Central memory CD8-positive, alpha-beta T cell (primary cell): ENCODE results near the gene FAM107A.

Experiments
- ATAC-seq: fragments of 150-1000 bp; cut with Tn5 transposase; replicated peaks from 2 replicates; pipeline ENCODE4 v1.10.0; 2022; ENCODE audit warnings: mild to moderate bottlenecking, moderate FRiP score, moderate number of reproducible peaks; ENCODE audit not compliant: poor library complexity, severe bottlenecking; ENCODE audit errors: extremely low read depth
- DNase-seq, 2 donors: peaks; one replicate each; pipeline ENCODE4 v3.0.0; 2021; ENCODE audit warnings: low spot score in 2 of 2
- H3K27ac Mint-ChIP-seq: one replicate; pipeline ENCODE4 v1.8.0; 2022; ENCODE audit warnings: low read depth, mild to moderate bottlenecking, moderate library complexity, mixed read lengths
- H3K27me3 Mint-ChIP-seq: one replicate; pipeline ENCODE4 v1.8.0; 2022; ENCODE audit warnings: mixed read lengths
- H3K36me3 Mint-ChIP-seq: one replicate; pipeline ENCODE4 v1.8.0; 2022; ENCODE audit warnings: mild to moderate bottlenecking, moderate library complexity, mixed read lengths; ENCODE audit not compliant: insufficient read depth
- H3K4me1 Mint-ChIP-seq: one replicate; pipeline ENCODE4 v1.8.0; 2022; ENCODE audit warnings: mixed read lengths
- H3K4me3 Mint-ChIP-seq: one replicate; pipeline ENCODE4 v1.8.0; 2022; ENCODE audit warnings: mild to moderate bottlenecking, moderate library complexity, mixed read lengths
- H3K9me3 Mint-ChIP-seq: one replicate; pipeline ENCODE4 v1.8.0; 2022; ENCODE audit warnings: mixed read lengths

Gene FAM107A

DNA sequence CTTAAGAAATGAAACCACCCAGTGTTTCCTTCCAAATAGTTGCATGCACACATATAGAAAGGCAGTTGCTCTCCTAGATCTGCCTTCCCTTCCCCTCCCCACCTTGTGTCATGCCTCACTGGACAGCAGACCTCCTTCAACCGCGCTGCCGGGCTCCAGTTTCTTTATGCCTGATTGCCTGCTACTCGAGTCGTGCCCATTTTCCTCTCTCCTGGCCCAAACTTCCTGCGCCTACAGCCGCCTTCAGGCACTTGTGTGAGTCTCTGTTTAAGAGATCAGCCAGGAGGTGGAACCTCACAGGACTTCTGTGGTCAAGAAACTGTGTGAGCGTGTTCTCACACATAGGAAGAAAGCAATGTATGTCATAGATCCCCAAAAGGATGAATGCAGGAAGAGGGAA is 8.8 kb upstream of the FAM107A start:
- Mint-ChIP-seq H3K27me3 (peaks cover 59% of the 10 kb centered on the region), H3K9me3 (no peaks in the 10 kb centered on the region), H3K36me3 (peaks cover 2% of the 10 kb centered on the region), H3K4me1 (peaks cover 20% of the 10 kb centered on the region), H3K4me3 (peak overlapping the region; percentile 91), H3K27ac (no peak overlapping the region)
- ATAC-seq (no peak), DNase-seq (no peak)

GRCh38 chr3:58585005-58585786 is 8.0 kb upstream of the FAM107A start:
- Mint-ChIP-seq H3K4me1 (peaks cover 20% of the 10 kb centered on the region), H3K4me3 (peak overlapping the region; percentile 91), H3K36me3 (peaks cover 2% of the 10 kb centered on the region), H3K27me3 (peaks cover 59% of the 10 kb centered on the region), H3K9me3 (no peaks in the 10 kb centered on the region), H3K27ac (peak overlapping the region; percentile 59)
- peak in 1 of 2 donors; percentile 18 for DNase-seq
- ATAC-seq: peak; percentile 85

DNA sequence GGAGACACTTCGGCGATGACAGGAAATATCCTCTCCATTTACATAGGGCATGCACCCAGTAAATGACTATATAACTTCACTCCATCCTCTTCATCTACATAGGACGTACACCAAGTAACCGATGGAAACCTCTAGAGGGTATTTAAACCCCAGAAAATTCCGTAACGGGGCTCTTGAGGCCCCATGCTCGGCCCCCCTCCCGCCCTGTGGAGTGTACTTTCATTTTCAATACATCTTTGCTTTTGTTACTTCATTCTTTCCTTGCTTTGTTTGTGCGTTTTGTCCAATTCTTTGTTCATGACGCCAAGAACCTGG is 7.5 kb upstream of the FAM107A start:
- peaks cover 59% of the 10 kb centered on the region for H3K27me3 Mint-ChIP-seq
- H3K36me3 Mint-ChIP-seq: peaks cover 2% of the 10 kb centered on the region
- peak overlapping the region; percentile 91 for H3K4me3 Mint-ChIP-seq
- DNase-seq: no peak
- no peaks in the 10 kb centered on the region for H3K9me3 Mint-ChIP-seq
- H3K4me1 Mint-ChIP-seq: peaks cover 20% of the 10 kb centered on the region
- peak overlapping the region; percentile 59 for H3K27ac Mint-ChIP-seq
- no peak for ATAC-seq

DNA sequence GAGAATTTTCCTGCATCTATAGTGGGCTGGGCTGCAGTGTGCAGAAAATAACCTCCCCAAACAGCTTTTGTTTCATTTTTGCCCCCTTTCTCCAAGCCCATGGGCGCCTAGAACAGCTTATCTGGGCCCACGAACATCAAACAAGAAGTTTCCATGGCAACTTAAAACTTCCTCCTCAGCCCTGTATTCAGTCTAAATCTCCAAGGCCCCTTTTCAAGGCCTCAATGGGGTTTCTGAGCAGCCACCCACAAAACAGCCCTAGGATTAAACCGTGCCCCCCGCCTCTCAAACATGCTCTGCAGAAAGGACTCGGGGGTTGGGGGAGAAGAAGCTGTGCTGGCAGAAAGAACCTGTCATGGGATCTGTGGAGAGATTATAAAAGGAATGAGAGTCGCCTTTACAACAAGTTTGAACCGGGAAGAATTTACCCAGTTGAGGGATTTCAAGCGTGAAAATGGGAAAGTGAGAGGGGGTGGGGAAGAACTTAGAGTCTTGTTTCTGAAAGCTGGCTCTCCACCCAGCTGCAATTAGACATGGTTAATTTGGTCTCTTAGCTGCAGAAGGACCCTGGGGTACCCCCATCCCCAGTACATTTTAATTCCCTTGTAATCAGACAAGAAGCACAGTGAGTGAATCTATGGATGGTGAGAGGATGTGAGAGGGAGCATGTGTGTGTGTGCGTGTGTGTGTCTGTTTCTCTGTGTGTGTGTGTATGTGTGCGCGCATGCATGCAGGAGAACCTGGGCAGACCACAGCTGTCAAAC is 4.3 kb upstream of the FAM107A start:
- H3K27me3 Mint-ChIP-seq: peaks cover 35% of the 10 kb centered on the region
- no peak for DNase-seq
- H3K4me1 Mint-ChIP-seq: peaks cover 20% of the 10 kb centered on the region
- H3K36me3 Mint-ChIP-seq: no peaks in the 10 kb centered on the region
- no peak overlapping the region for H3K27ac Mint-ChIP-seq
- no peak for ATAC-seq
- no peak overlapping the region for H3K4me3 Mint-ChIP-seq
- no peaks in the 10 kb centered on the region for H3K9me3 Mint-ChIP-seq

GRCh38 chr3:58580826-58581327 is 3.7 kb upstream of the FAM107A start:
- Mint-ChIP-seq H3K4me1 (peaks cover 14% of the 10 kb centered on the region), H3K4me3 (no peak overlapping the region), H3K27me3 (peaks cover 29% of the 10 kb centered on the region), H3K27ac (no peak overlapping the region), H3K36me3 (no peaks in the 10 kb centered on the region), H3K9me3 (no peaks in the 10 kb centered on the region)
- ATAC-seq: no peak
- DNase-seq: no peak

GRCh38 chr3:58578873-58579272 is 1.7 kb upstream of the FAM107A start:
- no peaks in the 10 kb centered on the region for H3K9me3 Mint-ChIP-seq
- H3K27me3 Mint-ChIP-seq: peaks cover 9% of the 10 kb centered on the region
- no peak overlapping the region for H3K27ac Mint-ChIP-seq
- no peaks in the 10 kb centered on the region for H3K36me3 Mint-ChIP-seq
- no peak overlapping the region for H3K4me3 Mint-ChIP-seq
- ATAC-seq: no peak
- DNase-seq: no peak
- no peaks in the 10 kb centered on the region for H3K4me1 Mint-ChIP-seq

DNA sequence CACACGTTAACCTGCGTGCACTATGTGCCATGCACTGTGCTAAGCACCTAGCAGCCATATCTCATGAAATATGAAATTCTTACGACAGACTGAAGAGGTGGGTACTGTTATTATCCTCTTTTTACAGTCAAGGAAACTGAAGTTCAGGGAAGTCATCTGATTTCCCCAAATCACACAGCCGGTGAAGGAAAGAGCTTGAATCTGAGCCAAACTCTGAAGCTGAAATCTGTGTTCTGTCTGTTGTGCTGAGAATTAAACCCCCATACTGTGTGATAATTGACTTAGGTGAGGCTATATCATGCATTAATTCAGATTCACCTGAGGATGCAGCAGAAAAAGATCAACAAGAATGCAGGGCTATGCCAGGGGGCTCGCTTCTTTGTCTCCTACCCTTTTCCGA is 475 bp downstream of the FAM107A start:
- H3K9me3 Mint-ChIP-seq: no peaks in the 10 kb centered on the region
- DNase-seq: no peak
- H3K36me3 Mint-ChIP-seq: no peaks in the 10 kb centered on the region
- H3K27ac Mint-ChIP-seq: no peak overlapping the region
- peaks cover 10% of the 10 kb centered on the region for H3K27me3 Mint-ChIP-seq
- H3K4me3 Mint-ChIP-seq: no peak overlapping the region
- no peaks in the 10 kb centered on the region for H3K4me1 Mint-ChIP-seq
- ATAC-seq: no peak

DNA sequence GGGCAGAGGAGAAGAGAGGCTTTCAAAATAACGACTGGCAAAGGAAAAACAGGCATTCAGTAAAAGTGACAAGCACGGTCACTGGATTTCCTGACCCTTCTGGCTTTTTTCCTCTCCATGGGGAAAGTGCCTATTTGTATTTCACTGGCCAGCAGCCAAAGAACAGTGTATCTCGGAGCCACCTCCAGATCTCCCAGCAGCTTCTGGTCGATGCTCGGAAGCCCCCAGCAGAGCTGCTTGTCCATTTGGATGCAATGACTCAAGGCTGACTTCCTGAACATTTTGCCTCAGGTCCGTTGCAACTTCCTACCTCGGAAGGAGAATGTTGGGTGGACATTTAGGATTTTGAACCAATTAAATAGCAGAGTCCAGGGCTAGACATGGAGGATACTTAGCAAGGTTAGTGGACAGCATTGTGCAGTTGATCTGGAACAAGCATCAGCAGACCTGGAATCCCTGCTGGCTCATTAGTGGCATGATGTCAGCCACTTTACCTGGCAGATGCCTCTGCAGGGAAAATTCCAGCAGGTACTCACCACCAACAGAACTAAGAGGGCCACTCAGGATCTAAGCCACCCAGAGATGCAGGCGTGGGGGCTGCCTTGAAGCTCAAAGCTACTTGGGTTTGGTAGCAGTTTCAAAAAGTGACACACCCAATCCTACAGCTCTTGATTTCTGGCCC is 1.1 kb downstream of the FAM107A start:
- no peak overlapping the region for H3K4me3 Mint-ChIP-seq
- DNase-seq (no peak), ATAC-seq (no peak)
- no peaks in the 10 kb centered on the region for H3K36me3 Mint-ChIP-seq
- no peaks in the 10 kb centered on the region for H3K9me3 Mint-ChIP-seq
- H3K4me1 Mint-ChIP-seq: no peaks in the 10 kb centered on the region
- H3K27me3 Mint-ChIP-seq: peaks cover 7% of the 10 kb centered on the region
- no peak overlapping the region for H3K27ac Mint-ChIP-seq

- ATAC-seq (no peak), DNase-seq (no peak)
- H3K27ac Mint-ChIP-seq: no peak overlapping the region
- H3K4me1 Mint-ChIP-seq: no peaks in the 10 kb centered on the region
- H3K4me3 Mint-ChIP-seq: no peak overlapping the region
- H3K36me3 Mint-ChIP-seq: no peaks in the 10 kb centered on the region
- H3K9me3 Mint-ChIP-seq: no peaks in the 10 kb centered on the region
- H3K27me3 Mint-ChIP-seq: peaks cover 7% of the 10 kb centered on the region
These were observed 2.5 kb downstream of the FAM107A start for GRCh38 chr3:58574682-58575081.

DNA sequence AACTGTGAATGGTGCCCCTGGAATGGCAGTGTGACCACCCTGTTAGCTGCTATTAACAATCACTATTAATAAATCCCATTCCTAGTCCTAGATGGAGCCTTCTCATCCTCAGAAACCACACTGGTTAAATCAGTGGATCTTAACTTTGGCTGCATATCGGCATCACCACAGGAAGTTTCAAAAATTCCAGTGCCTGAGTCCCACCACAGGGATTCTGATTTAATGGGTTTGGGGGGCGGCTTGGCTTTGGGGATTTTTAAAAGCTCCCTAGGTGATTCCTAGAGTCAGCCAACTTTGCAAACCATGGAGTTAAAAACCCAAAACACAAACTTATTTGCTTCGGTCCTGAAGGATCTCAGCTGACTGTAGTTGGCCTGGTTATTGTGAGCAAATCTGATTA is 3.1 kb downstream of the FAM107A start:
- no peaks in the 10 kb centered on the region for H3K9me3 Mint-ChIP-seq
- peaks cover under 1% of the 10 kb centered on the region for H3K4me1 Mint-ChIP-seq
- H3K27ac Mint-ChIP-seq: no peak overlapping the region
- no peak for ATAC-seq
- no peaks in the 10 kb centered on the region for H3K36me3 Mint-ChIP-seq
- peaks cover 7% of the 10 kb centered on the region for H3K27me3 Mint-ChIP-seq
- DNase-seq: no peak
- no peak overlapping the region for H3K4me3 Mint-ChIP-seq

GRCh38 chr3:58573640-58574039 is 3.6 kb downstream of the FAM107A start:
- Mint-ChIP-seq H3K27me3 (peaks cover 7% of the 10 kb centered on the region), H3K9me3 (no peaks in the 10 kb centered on the region), H3K4me3 (no peak overlapping the region), H3K4me1 (peaks cover 6% of the 10 kb centered on the region), H3K36me3 (peaks cover 3% of the 10 kb centered on the region), H3K27ac (no peak overlapping the region)
- DNase-seq (no peak), ATAC-seq (no peak)

DNA sequence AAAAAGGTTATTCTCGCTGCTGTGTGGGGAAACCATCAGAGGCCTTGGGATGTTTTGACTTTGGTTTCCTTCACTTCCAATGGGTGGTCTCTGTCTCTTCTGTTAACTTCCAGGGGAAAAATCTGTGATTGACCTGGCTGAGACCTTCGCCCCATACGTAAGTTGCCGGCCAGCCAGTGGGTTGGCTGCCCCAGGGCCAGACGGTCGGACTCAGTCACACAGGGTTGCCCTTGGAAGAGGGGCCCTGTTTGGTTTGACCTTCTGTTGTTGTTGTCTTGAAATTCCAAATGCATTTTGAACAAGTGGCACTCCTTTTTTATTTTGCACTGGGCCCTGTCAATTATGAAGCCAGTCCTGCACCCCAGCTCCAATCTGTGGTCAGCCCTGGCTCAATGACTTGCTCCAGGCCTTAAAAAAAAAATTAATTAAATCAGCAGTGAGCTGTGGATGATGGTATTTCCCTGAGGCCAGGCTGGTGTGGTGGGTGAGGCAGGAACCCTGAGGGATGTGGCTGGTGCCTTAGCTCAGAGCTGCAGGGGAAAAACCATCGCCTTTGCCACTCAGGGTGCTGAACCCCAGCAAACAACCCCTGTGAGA is 4.5 kb downstream of the FAM107A start:
- ATAC-seq (no peak), DNase-seq (no peak)
- peaks cover 7% of the 10 kb centered on the region for H3K27me3 Mint-ChIP-seq
- H3K4me1 Mint-ChIP-seq: peaks cover 8% of the 10 kb centered on the region
- H3K36me3 Mint-ChIP-seq: peaks cover 5% of the 10 kb centered on the region
- H3K4me3 Mint-ChIP-seq: no peak overlapping the region
- H3K27ac Mint-ChIP-seq: no peak overlapping the region
- no peaks in the 10 kb centered on the region for H3K9me3 Mint-ChIP-seq
